Measurements from ENCODE around the gene AUTS2. TPM values are rescaled to one million over a fixed set of nuclear protein-coding genes. Genes with fewer than 3 reads are reported as not detected.

Gene AUTS2
- total and polyA plus RNA-seq, 9 of the 15 experiments (the other 6 are each of a cell fraction or from before 2014, with no cell fraction given): 0.58 TPM; not detected in 8

GRCh38 chr7:70263471-70264255 is 665.4 kb downstream of the AUTS2 start (continued):
- no peak for TF ChIP-seq CBX1 (IDR thresholded peaks at IDR 0.05; ENCODE audit: low read depth)

GRCh38 chr7:70266186-70266585 is 667.9 kb downstream of the AUTS2 start:
- BruUV-seq (replicated peaks): no TSS peak
- no peak for FAIRE-seq
- WGBS (ENCODE audit: insufficient coverage, low coverage, missing lambda C conversion rate): 0% methylated on average over 2 of the region's 2 CpGs

More at GRCh38 chr7:70266186-70266585, 667.9 kb downstream of the AUTS2 start:
- Histone ChIP-seq H3K4me2 (ENCODE audit: insufficient read depth, low read length) (no peak overlapping the region), H3K27me3 (ENCODE audit: control insufficient read depth in 2 of 2, insufficient read depth in 2 of 2, low read length in 2 of 2) (no peaks in the 10 kb centered on the region), H4K20me1 (replicated peaks; ENCODE audit: control insufficient read depth, insufficient read depth, low read length) (no peaks in the 10 kb centered on the region), H3K9me3 (replicated peaks; ENCODE audit: control insufficient read depth, insufficient read depth, low read depth, low read length) (no peaks in the 10 kb centered on the region), H3K27ac (ENCODE audit: extremely low read depth, low read depth, low read length) (no peak overlapping the region), H3K9ac (ENCODE audit: insufficient read depth in 1 of 2, low read depth in 2 of 2, low read length in 2 of 2) (no peak overlapping the region), H3K79me2 (ENCODE audit: control insufficient read depth, insufficient read depth, low read length) (no peaks in the 10 kb centered on the region), H3K4me1 (replicated peaks in 1 of 2; ENCODE audit: control insufficient read depth in 2 of 2, insufficient read depth in 2 of 2, low read length in 2 of 2) (no peaks in the 10 kb centered on the region), H2AFZ (ENCODE audit: low read depth, low read length) (no peak overlapping the region), H3K9me1 (ENCODE audit: control insufficient read depth, insufficient read depth, low read length) (no peaks in the 10 kb centered on the region), H3K4me3 (no peak overlapping the region), H3K36me3 (ENCODE audit: control insufficient read depth, insufficient read depth, low read length) (no peaks in the 10 kb centered on the region)
- in situ Hi-C loops (cut with MboI) (no loop called here), intact Hi-C loops (cut with micrococcal nuclease) (no loop called here)
- DNase-seq (ENCODE audit: extremely low read depth in 1 of 4, low spot score in 3 of 4) (no peak), ATAC-seq (no peak)
- ChIA-PET POLR2A (no interaction called here), CTCF (ENCODE audit: low intra/inter-chr PET ratio) (no interaction called here)
- TF ChIP-seq, protein P1, sequence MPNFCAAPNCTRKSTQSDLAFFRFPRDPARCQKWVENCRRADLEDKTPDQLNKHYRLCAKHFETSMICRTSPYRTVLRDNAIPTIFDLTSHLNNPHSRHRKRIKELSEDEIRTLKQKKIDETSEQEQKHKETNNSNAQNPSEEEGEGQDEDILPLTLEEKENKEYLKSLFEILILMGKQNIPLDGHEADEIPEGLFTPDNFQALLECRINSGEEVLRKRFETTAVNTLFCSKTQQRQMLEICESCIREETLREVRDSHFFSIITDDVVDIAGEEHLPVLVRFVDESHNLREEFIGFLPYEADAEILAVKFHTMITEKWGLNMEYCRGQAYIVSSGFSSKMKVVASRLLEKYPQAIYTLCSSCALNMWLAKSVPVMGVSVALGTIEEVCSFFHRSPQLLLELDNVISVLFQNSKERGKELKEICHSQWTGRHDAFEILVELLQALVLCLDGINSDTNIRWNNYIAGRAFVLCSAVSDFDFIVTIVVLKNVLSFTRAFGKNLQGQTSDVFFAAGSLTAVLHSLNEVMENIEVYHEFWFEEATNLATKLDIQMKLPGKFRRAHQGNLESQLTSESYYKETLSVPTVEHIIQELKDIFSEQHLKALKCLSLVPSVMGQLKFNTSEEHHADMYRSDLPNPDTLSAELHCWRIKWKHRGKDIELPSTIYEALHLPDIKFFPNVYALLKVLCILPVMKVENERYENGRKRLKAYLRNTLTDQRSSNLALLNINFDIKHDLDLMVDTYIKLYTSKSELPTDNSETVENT (CRISPR knock-in tag; IDR thresholded peaks at IDR 0.05): no peak
- TF ChIP-seq ZNF354B (CRISPR knock-in tag; IDR thresholded peaks at IDR 0.05) (no peak), KDM4B (IDR thresholded peaks at IDR 0.05; ENCODE audit: borderline replicate concordance in 2 of 2, low read depth in 1 of 2) (no peak), ZNF224 (CRISPR knock-in tag; IDR thresholded peaks at IDR 0.05) (no peak), TBL1XR1 (IDR thresholded peaks at IDR 0.05; ENCODE audit: low read length in 2 of 2) (no peak), ZFX (CRISPR knock-in tag; IDR thresholded peaks at IDR 0.05) (no peak), PPARD (CRISPR knock-in tag; IDR thresholded peaks at IDR 0.05) (no peak), SP2 (IDR thresholded peaks at IDR 0.05; ENCODE audit: extremely low read depth, low read depth, low read length, poor library complexity, severe bottlenecking) (no peak), IFI16 (CRISPR knock-in tag; IDR thresholded peaks at IDR 0.05) (no peak), ETV5 (CRISPR knock-in tag; IDR thresholded peaks at IDR 0.05; ENCODE audit: low read depth) (no peak), RAD21 (CRISPR knock-in tag; conservative IDR thresholded peaks at IDR 0.05 in 1 of 2, IDR thresholded peaks at IDR 0.05 in 1 of 2) (no peak), PHB2 (IDR thresholded peaks at IDR 0.05; ENCODE audit: low read depth) (no peak), SNRNP70 (optimal IDR thresholded peaks at IDR 0.05; ENCODE audit: low read depth, low read length) (no peak), ZNF695 (CRISPR knock-in tag; IDR thresholded peaks at IDR 0.05) (no peak)
